GM19467 (cell line): Measurements from ENCODE around the gene CDH9.
"Not testable (repeated sequence)": the region's sequence is repeated elsewhere in the genome, so short reads cannot be mapped to it uniquely, and the experiment has no call there.

ENCODE experiments used
- ATAC-seq: cut with Tn5 transposase; IDR thresholded peaks from one replicate; pipeline ENCODE4 v1.9.1; 2021; ENCODE audit warnings: mild to moderate bottlenecking, moderate library complexity; ENCODE audit not compliant: unreplicated experiment

CDH9 gene

GRCh38 chr5:26948921-26949320 lies 89.5 kb downstream of the CDH9 start:
- no peak for ATAC-seq

GRCh38 chr5:26945901-26946300 lies 92.5 kb downstream of the CDH9 start:
- no peak for ATAC-seq

- no peak for ATAC-seq
Measured at GRCh38 chr5:26942481-26942880, 95.9 kb downstream of the CDH9 start.

GRCh38 chr5:26940994-26941393 lies 97.4 kb downstream of the CDH9 start:
- ATAC-seq = no peak

- no peak for ATAC-seq
Measured at GRCh38 chr5:26932238-26932637, 106.1 kb downstream of the CDH9 start.

- no peak for ATAC-seq
Measured at GRCh38 chr5:26921439-26921838, 116.9 kb downstream of the CDH9 start.

- ATAC-seq = no peak
Measured at GRCh38 chr5:26903469-26903868, 134.9 kb downstream of the CDH9 start.

- no peak for ATAC-seq
Measured at GRCh38 chr5:26894719-26895263, 143.6 kb downstream of the CDH9 start.

- no peak for ATAC-seq
Measured at GRCh38 chr5:26893078-26893477, 145.3 kb downstream of the CDH9 start.

- ATAC-seq = no peak
Measured at GRCh38 chr5:26889815-26890214, 148.6 kb downstream of the CDH9 start.

GRCh38 chr5:26884481-26884880 lies 153.9 kb downstream of the CDH9 start:
- ATAC-seq = no peak

- no peak for ATAC-seq
Measured at GRCh38 chr5:26883375-26883774, 155.0 kb downstream of the CDH9 start.

GRCh38 chr5:26881901-26882300 lies 156.5 kb downstream of the CDH9 start:
- no peak for ATAC-seq

GRCh38 chr5:26877154-26877553 lies 161.2 kb downstream of the CDH9 start:
- ATAC-seq = no peak

GRCh38 chr5:26872337-26872736 lies 166.0 kb downstream of the CDH9 start:
- no peak for ATAC-seq

- no peak for ATAC-seq
Measured at GRCh38 chr5:26869781-26870180, 168.6 kb downstream of the CDH9 start.

GRCh38 chr5:26868504-26868903 lies 169.9 kb downstream of the CDH9 start:
- ATAC-seq = no peak

GRCh38 chr5:26864061-26864460 lies 174.3 kb downstream of the CDH9 start:
- no peak for ATAC-seq

- no peak for ATAC-seq
Measured at GRCh38 chr5:26856238-26856637, 182.1 kb downstream of the CDH9 start.

GRCh38 chr5:26852450-26852849 lies 185.9 kb downstream of the CDH9 start:
- not testable (repeated sequence) for ATAC-seq

- no peak for ATAC-seq
Measured at GRCh38 chr5:26847041-26847736, 191.2 kb downstream of the CDH9 start.

- no peak for ATAC-seq
Measured at GRCh38 chr5:26843677-26844076, 194.7 kb downstream of the CDH9 start.

- ATAC-seq = no peak
Measured at GRCh38 chr5:26833596-26833995, 204.8 kb downstream of the CDH9 start.
